Activated CD4-positive, CD25-positive, alpha-beta regulatory T cell (primary cell): ENCODE results near the gene MKRN2OS.
"Not testable (repeated sequence)": the region's sequence is repeated elsewhere in the genome, so short reads cannot be mapped to it uniquely, and the experiment has no call there.

ENCODE experiments used
- DNase-seq, 4 experiments: peaks; one replicate each; lab custom pipeline; 2025; lab: John Stamatoyannopoulos, UW

Gene MKRN2OS

DNA sequence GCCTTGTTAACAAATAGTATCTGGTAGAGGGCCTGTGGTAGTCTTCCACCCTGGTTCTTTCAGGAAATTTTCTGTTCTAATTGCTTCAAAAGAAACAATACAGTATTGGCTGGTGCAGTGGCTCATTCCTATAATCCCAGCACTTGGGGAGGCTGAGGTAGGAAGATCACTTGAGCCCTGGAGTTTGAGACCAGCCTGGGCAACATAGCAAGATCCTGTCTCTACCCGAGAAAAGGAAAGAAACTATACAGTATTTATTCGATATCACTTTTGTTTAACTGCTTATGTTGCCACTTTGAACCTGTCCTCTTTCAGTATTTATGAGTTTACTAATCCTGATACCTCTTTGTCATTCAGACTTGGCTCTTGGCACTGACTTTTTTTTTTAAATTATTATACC is 16.1 kb upstream of the MKRN2OS start:
- DNase-seq = no peak

DNA sequence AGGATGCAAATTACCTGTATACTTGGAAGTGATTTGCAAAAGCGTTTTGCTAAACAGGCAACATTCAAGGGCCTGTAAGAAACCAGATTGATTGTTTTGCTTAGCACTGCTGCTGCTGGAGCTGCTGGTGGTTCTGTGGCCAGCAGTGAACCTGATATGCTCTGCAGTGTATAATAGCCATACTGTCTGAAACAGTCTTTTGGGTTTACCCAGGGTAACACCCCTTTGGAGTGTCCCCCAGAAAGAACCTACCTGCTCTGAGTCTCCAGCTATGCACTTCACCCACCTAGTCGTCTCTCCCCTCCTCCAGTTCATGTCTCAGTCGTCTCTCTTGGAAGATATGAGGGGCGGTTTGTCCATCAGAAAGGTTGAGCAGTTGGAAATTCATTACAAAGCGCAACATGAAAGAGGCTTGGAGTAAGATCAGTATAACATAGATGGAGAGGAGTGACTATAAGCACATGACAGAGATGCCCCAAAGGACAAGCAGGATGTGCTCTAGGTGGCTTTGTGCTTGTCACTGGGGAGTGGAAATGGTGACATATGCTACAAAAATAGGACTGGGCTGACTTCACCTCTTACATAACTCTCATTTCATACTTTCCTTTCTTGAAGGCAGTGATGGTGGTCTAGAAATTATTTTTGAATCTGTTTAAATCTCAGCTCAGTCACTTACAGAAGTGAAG is 15.3 kb upstream of the MKRN2OS start:
- DNase-seq = no peak

DNA sequence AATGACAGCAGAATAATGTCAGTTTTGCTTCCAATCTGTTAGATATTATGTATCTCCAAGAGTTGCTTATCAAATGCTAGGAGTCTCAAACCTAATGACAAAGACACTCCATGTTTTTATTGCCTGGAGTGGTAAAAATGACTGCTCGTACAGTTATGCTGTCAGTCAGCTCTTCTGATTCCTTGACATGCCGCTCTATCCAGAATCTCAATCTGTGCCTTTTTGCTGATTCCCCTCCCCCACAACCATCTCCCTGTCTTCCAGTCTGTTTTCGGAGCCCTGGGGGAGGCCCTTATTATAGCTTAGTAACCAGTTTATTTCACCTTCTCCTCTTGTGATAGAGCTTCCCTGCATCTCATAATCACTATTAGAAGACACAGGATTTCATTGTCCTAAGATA is 14.2 kb upstream of the MKRN2OS start:
- DNase-seq = no peak

DNA sequence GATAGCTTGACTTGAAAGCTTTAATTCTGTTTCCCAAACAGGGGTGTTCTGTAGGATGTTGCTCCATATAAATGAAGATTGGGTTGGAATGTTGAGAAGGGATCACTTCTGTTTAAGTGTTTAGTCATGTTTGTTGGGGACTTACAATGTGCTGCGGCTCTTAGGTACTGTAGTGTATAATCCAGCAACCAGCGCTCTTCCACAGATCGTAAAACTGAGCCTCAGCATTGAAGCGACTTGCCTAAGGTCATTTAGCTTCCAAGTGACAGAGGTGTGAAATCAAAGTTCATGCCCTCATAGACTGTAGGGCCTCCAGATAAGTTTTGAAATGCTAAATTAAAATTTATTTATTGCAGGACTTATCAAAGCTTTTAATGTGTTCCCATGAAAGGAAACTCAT is 13.4 kb upstream of the MKRN2OS start:
- DNase-seq = no peak

DNA sequence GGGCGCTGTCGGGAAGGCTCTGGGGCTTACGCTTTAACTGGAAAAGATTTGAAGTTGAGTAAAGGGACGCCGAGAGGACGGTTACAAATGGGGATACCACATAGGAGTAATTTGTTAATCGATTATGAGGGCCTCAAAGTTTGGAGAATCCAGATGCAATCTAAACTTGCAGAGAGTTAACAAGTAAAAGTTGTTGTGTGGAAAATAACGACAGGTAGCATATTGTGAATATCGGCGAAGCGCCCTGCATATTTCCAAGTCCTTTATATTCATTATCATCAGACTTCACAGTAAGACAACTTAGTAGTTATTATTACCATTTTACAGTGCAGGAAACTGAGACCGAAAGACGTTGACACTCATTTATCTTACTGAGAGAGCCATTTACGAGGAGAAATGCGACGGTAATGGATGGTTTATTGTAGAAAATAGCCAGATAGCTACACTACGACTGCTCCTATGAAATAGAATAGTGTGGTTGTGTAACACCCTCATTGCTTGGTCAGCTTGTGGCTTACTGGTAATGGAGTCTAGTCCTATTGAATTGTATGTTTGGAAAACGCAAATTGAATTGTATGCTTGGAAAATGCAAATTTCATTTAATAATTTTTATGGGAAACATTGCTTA is 12.3 kb upstream of the MKRN2OS start:
- DNase-seq = no peak

DNA sequence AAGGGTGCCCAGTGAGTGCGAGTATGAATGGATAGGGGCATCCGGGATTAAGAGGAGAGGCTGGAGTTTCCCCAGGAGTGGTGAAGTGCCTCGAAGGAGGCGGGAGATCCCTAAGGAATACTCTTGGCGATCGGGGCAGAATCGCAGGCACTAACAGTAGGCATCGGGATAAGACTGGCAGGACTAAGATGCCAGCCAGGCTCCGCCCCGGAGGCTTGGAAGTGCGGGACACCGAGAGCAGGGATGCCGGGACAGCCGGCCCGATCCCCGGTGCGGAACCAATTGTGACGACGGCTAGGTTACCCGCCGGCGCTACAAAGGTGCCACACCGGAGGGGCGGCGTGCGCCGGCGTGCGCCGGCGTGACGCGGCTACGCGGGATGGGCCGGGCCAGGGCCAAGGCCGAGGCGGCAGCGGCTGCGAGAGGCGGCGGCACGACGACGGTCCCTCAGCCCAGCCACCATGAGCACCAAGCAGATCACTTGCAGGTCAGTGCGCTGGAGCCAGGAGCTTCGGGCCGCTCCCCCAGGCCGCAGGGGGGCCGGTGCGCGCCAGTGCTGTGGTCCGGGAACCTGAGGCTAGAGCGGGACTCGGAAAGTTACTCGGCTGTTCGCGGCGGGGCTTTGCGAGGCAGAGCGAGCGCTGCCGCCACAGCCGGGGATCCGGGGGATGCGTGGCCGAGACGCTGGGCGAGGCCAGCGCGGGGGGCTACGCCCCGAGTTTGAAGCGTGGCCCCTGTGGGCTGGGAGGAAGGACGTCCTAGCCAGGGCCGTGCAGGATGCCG is 11.6 kb upstream of the MKRN2OS start, which contains the start of gene MKRN2:
Gene MKRN2 (plus strand): TSS at position 398 of the 783 bp plus-strand sequence. CDS start 64 bp downstream, at position 462.
- DNase-seq = peak; percentile 66 to 79 (median 74)

DNA sequence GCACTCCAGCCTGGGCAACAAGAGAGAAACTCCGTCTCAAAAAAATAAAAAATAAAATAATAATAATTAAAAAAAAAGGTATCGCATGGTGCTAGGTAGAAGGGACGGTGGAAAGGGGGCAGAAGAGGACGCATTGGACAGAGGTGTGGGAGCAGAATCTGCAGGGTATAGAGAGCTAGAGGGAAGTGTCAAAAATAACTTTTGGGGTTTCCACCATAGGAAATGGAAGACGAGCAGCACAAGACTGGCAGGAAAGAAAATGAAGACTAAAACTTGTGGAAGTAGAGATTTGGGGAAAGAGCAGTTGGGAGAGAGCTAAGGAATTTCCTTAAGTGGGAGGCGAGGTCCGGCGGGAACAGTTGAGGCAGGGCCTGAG is 11.0 kb upstream of the MKRN2OS start:
- no peak for DNase-seq

DNA sequence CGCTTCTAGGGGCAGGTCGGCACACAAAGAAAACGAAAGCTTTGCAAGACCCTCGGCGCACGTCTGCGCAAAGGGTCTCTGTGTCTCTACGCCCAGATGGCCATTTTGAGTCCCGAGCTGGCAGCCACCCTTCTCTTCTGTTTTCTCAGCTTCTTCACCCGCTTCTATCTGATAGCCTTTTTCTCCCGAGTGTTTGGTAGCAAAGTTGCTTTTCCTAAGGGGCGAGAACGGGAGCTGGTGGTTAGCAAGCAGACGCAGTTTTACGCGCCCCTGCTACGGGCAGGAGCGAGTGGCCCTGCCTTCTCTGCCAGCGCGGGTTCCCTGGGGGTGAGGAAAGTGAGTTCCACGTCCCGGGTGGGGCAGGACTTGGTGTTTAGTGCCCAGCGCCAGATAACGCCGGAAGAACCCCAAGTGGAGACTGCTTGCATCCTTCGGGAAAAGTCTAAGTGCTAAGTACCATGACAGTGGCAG is 8.7 kb upstream of the MKRN2OS start:
- no peak for DNase-seq

DNA sequence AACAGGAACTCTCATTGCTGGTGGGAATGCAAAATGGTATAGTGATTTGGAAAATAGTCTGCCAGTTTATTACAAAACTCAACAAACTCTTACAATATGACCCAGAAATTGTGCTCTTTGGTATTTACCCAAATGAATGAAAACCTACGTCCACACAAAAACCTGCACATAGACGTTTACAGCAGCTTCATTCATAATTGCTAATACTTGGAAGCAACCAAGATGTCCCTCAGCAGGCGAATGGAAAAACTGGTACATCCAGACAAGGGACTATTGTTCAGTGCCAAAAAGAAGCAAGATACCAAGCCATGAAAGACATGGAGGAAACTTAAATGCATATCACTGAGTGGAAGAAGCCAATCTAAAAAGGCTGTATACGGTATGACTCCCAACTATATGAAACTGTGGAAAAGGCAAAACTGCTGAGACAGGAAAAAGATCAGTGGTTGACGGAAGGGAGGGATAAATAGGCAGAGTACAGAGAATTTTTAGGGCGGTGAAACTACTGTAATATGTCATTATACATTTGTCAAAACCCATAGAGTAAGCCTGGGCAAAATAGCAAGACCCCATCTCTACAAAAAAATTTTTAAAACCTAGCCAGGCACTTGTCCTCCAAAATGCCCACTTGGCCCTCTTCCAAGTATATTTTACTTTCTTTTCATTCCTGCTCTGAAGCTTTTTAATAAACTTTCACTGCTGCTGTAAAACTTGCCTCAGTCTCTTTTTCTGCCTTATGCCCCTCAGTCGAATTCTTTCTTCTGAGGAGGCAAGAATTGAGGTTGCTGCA is 4.9 kb upstream of the MKRN2OS start:
- no peak for DNase-seq

DNA sequence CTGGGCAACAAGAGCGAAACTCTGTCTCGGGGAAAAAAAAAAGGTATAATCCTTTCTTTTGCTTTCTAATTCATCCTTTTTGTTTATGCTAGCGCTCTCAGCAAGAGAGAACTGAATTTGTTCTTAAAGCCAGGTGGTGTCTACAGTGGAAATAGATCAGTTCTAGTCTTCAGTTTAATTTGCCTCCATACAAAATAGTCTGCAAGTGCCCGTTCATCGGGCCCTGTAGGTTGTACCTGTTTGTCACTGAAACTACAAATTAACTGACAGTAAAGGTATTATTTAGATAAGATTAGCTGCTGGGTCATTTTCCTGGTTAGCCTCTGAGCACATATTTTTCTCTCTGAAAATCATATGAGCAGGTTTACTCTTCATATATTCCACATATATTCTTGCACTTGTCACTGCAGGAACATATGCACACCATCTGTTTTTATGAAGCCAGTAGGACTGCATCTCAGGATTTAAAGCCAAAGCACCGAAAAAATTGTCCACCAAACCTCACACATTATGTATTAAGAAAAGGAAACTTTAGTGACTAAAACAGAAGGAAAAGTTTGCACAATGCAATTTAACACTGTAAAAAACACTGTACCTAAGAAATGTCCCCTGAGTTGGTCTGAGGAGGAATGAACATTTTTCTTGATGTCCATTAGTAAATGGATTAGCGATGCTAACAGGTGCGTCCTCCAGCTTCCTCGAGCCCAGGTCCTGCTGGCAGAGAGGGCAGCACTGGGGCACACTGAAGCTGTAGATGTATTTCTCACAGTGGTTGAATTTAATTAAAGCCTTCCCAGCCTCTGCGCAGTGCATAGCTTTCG is 437 bp downstream of the MKRN2OS start:
- no peak for DNase-seq

DNA sequence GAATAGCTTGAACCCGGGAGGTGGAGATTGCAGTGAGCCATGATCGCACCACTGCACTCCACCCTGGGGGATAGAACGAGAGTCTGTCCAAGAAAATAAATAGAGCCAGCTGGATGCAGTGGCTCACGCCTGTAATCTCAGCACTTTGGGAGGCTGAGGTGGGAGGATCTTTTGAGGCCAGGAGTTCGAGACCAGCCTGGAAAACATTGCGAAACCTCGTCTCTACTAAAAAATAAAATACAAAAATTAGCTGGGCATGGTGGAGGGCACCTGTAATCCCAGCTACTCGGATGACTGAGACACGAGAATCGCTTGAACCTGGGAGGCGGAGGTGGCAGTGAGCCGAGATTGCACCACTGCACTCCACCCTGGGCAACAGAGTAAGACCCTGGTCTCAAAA is 1.8 kb downstream of the MKRN2OS start:
- not testable (repeated sequence) for DNase-seq

DNA sequence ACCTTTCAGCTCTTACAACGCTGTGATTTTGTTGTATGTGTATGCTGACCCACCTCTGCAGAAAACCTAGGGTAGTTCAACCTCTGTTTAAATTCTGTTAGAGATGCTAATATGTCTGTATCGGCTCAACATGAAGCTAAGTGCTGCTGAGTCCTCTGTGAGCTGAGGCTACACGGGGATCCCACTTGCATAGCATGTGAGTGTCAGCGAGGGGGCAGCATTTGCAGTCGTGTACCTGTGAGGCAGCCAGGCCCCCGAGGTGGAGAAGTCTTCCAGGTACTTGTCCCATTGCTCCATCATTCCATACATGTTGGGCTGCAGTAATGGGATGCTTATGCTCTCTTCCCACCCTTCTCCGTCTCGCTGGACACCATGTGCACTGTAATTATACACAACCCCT is 3.7 kb downstream of the MKRN2OS start:
- no peak for DNase-seq

DNA sequence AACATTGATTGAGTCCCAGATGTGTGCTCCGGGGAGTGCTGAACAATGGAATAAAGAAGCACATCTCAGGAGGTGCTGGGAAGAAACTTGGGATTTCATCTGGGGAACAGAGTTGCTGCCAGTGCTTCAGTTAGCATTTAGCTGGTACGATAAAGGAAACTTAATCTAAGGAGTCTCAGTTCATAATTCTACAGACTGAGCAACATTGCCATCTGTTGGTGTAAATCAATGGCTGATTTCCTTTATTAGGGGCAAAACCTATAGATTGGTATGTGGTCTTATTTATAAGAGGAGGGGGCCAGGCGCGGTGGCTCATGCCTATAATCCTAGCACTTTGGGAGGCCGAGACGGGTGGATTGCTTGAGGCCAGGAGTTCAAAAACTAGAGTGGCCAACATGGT is 8.9 kb downstream of the MKRN2OS start:
- no peak for DNase-seq

DNA sequence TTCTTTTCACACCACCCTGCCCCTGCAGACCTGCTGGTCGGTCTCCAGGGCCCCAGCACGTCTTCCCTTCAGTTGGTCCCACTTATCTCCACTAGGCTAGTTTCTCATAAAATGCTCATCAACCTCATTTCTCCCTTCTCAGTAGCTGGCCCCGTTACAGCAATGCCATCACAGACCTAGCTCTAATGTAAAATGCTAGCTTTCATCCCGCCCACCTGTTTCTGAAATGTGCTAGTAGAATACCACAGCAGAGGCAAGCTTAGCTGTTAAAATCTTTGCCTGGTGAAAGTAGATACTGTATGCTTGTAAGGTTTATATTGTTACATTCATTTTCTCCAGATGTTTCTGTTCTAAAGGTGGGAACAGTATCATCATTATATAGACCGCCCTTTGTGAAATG is 13.1 kb downstream of the MKRN2OS start:
- no peak for DNase-seq

DNA sequence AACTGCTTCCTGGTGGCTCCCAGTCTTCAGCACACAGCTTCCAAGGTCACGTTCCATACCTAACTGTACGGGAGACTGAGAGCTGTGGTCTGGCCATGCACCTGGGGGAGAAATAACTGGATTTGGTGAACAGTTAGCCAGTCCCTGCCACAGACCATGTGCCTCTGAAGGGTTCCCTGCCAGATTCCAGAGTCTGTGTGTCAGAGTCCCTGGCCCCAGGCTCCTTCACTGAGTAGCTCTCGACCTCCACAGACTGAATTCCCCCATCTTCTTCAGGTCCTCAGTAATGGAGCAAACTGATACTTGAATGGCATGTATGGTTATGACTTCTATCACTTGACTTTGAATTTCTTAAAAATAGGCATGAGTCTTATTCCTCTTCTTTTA is 17.5 kb downstream of the MKRN2OS start:
- DNase-seq = no peak

DNA sequence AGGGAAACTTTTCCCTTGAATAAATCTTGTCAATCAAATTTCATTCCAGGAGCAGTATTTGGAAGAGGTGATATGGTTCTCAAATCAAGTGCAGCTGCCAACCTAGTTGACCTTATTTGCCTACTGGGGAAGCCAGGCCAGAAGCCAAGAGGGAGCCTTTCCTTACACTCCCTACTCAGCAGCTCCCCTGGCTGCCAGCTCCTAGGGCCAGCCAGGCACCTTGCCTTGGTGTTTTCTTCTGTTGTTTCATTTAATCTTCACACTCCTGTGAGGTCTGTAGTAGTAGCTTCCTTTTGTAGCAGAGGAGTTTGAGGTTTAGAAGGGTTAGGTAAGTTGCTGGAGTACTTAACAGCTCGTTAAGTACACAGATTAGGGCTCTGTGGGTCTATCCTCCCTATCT is 22.6 kb downstream of the MKRN2OS start:
- no peak for DNase-seq

DNA sequence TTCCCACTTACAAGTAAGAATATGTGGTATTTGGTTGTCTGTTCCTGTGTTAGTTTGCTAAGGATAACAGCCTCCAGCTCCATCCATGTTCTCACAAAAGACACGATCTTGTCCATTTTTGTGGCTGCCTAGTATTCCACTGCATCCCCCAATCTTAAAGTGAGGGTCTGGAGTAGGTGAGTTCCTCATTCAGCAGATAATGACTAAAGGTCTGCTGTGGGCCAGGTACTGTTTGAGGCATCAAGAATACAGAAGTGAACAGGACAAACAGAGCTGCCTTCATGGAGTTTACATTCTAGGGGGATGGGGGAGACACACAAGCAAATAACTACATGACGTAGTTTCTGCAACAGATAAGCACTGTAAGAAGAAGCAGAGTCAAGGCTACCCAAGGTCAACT is 24.3 kb downstream of the MKRN2OS start:
- DNase-seq = no peak

DNA sequence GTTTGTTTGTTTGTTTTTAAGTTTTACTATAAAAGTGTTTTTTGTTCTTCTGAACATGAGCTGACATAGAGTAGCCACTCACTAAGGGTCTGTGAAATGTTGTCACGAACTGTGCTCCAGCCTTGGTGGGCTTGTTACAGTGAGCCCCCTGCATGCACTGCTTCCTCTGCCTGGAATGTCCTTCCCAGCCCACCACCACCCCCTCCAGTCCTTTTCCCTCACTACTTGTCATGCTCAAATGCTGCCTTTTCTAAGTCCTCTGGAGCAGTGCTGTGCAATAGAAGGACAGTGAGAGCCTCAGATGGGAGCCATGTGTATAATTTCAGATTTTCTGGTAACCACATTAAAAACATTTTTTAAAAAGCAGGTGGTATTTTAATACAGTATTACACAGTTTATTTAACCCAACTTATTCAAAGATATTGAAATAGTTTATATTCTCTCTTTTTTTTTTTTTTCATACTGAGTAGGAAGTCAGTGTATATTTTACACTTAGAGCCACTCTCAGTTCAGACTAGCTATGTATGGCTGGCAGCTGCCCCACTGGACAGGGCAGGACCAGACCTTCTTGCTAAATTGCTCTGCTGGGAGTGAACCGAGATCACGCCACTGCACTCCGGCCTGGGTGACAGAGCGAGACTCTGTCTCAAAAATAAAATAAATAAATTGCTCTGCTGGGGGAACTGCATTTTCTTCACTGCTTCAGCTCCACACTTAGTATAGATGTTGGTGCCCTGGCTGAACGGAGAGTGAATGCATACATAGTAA is 26.9 kb downstream of the MKRN2OS start:
- no peak for DNase-seq

DNA sequence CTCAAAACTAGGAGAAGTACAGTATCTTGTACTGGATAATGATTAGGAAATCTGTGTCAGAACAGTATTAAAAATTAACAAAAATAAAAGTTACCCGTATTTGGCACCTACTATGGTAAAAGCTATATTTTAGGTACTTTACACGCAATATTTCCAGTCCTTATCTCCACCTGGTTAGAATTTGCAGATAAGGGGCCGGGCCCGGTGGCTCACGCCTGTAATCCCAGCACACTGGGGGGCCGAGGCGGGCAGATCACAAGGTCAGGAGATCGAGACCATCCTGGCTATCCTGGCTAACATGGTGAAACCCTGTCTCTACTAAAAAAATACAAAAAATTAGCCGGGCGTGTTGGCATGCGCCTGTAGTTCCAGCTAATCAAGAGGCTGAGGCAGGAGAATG is 28.4 kb downstream of the MKRN2OS start:
- DNase-seq = no peak

DNA sequence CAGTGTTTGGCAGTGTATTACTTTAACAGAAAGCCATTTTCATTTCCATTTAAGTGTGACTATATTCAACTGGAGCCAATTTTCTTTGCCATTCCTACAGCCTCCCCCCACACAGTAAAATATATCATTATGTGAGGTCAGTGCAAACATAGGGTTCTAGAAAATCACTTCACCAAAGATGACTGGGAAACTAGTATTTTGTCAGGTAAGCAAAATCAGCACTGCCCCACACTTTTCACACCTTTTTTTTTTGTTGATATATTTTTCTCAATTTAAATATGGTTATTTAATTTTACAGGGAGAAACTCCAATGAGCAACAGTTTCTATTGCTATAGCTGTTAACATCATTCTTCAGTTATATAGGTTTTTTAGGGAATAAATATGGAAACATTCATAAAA is 29.7 kb downstream of the MKRN2OS start:
- DNase-seq = no peak
